Muscle of arm (tissue), 12 donors: ENCODE data around the gene SLC25A21. TPM values are rescaled to one million over a fixed set of nuclear protein-coding genes. Genes with fewer than 3 reads are reported as not detected.

Experiments used
- DNase-seq: peaks from one replicate; pipeline ENCODE4 v3.0.0-alpha.2; 2013
- polyA plus RNA-seq, 12 donors: library from polyadenylated mRNA; unstranded; fragments of 120-200 nt; gene quantifications; one replicate each; pipeline ENCODE4 v1.2.1, GENCODE V29; 2013; ENCODE audit not compliant: insufficient read length in 12 of 12

Gene SLC25A21
- polyA plus RNA-seq, 12 donors: 1.0 to 3.4 (median 1.5) TPM; not detected in 2

GRCh38 chr14:37144729-37145363, 27.6 kb downstream of the SLC25A21 start:
- no peak for DNase-seq

- no peak for DNase-seq
These were observed 28.9 kb downstream of the SLC25A21 start for GRCh38 chr14:37143475-37143874.

- DNase-seq: peak; percentile 28
These were observed 29.5 kb downstream of the SLC25A21 start for GRCh38 chr14:37142835-37143401.

GRCh38 chr14:37140176-37140575, 32.2 kb downstream of the SLC25A21 start:
- DNase-seq: no peak

GRCh38 chr14:37139710-37140109, 32.7 kb downstream of the SLC25A21 start:
- DNase-seq: no peak

GRCh38 chr14:37138898-37139297, 33.5 kb downstream of the SLC25A21 start:
- no peak for DNase-seq

GRCh38 chr14:37133284-37133913, 39.0 kb downstream of the SLC25A21 start:
- DNase-seq: no peak

- DNase-seq: no peak
These were observed 41.2 kb downstream of the SLC25A21 start for GRCh38 chr14:37131205-37131604.

- no peak for DNase-seq
These were observed 43.4 kb downstream of the SLC25A21 start for GRCh38 chr14:37129047-37129446.

GRCh38 chr14:37124614-37125013, 47.8 kb downstream of the SLC25A21 start:
- DNase-seq: no peak

GRCh38 chr14:37122919-37123639, 49.3 kb downstream of the SLC25A21 start:
- no peak for DNase-seq

- no peak for DNase-seq
These were observed 50.1 kb downstream of the SLC25A21 start for GRCh38 chr14:37122288-37122687.

GRCh38 chr14:37118673-37119366, 53.6 kb downstream of the SLC25A21 start:
- DNase-seq: no peak

- DNase-seq: peak; percentile 25
These were observed 55.2 kb downstream of the SLC25A21 start for GRCh38 chr14:37116933-37117849.

- no peak for DNase-seq
These were observed 57.0 kb downstream of the SLC25A21 start for GRCh38 chr14:37115406-37115805.

GRCh38 chr14:37114559-37114958, 57.8 kb downstream of the SLC25A21 start:
- no peak for DNase-seq

- no peak for DNase-seq
These were observed 58.4 kb downstream of the SLC25A21 start for GRCh38 chr14:37114002-37114401.

GRCh38 chr14:37098132-37098531, 74.3 kb downstream of the SLC25A21 start:
- DNase-seq: no peak

GRCh38 chr14:37094502-37094901, 77.9 kb downstream of the SLC25A21 start:
- DNase-seq: no peak

GRCh38 chr14:37093364-37093763, 79.0 kb downstream of the SLC25A21 start:
- DNase-seq: no peak

GRCh38 chr14:37091651-37092050, 80.8 kb downstream of the SLC25A21 start:
- no peak for DNase-seq
